Neural progenitor cell (in vitro differentiated cells): Measurements from ENCODE around the gene JAG2. TPM values are rescaled to one million over a fixed set of nuclear protein-coding genes. Genes with fewer than 3 reads are reported as not detected.

Experiments
- DNase-seq: peaks from one replicate; pipeline ENCODE4 v3.0.0-alpha.2; 2016; ENCODE audit warnings: low spot score
- H2AFZ ChIP-seq: fragments of 200-600 bp; sonication (generic); replicated peaks from 2 replicates; pipeline ENCODE4 v1.6.1; 2016; ENCODE audit warnings: antibody characterized with exemption
- H3F3A ChIP-seq: fragments of 200-600 bp; sonication (generic); 2 replicates; pipeline ENCODE4 v1.6.1; 2016; ENCODE audit warnings: antibody characterized with exemption, low read depth
- H3K27ac ChIP-seq: fragments of 200-600 bp; sonication (generic); 2 replicates; pipeline ENCODE4 v1.5.1; 2016; ENCODE audit warnings: mild to moderate bottlenecking
- H3K27me3 ChIP-seq: fragments of 200-600 bp; sonication (generic); 2 replicates; pipeline ENCODE4 v1.6.1; 2016; ENCODE audit warnings: mild to moderate bottlenecking, moderate library complexity
- H3K36me3 ChIP-seq: fragments of 200-600 bp; sonication (generic); 2 replicates; pipeline ENCODE4 v1.5.1; 2016
- H3K4me1 ChIP-seq: fragments of 200-600 bp; sonication (generic); 2 replicates; pipeline ENCODE4 v1.6.1; 2016; ENCODE audit warnings: mixed run types
- H3K4me2 ChIP-seq: fragments of 200-600 bp; sonication (generic); 2 replicates; pipeline ENCODE4 v1.6.1; 2016
- H3K4me3 ChIP-seq: fragments of 200-600 bp; sonication (generic); 2 replicates; pipeline ENCODE4 v1.5.1; 2016
- H3K79me2 ChIP-seq: fragments of 200-600 bp; sonication (generic); 2 replicates; pipeline ENCODE4 v1.6.1; 2016; ENCODE audit warnings: low read depth
- H3K9ac ChIP-seq: fragments of 200-600 bp; sonication (generic); 2 replicates; pipeline ENCODE4 v1.6.1; 2016
- H3K9me3 ChIP-seq: fragments of 200-600 bp; sonication (generic); 2 replicates; pipeline ENCODE4 v1.5.1; 2016; ENCODE audit warnings: low read depth
- H4K20me1 ChIP-seq: fragments of 200-600 bp; sonication (generic); 2 replicates; pipeline ENCODE4 v1.6.1; 2016; ENCODE audit warnings: low read depth
- H3K27ac Mint-ChIP-seq: 3 replicates; pipeline ENCODE4 v1.8.0; 2021; ENCODE audit warnings: mixed read lengths
- H3K27me3 Mint-ChIP-seq: 2 replicates; pipeline ENCODE4 v1.8.0; 2022; ENCODE audit warnings: low read depth, mild to moderate bottlenecking, inconsistent platforms, moderate library complexity, mixed read lengths; ENCODE audit not compliant: insufficient read depth
- H3K36me3 Mint-ChIP-seq: 3 replicates; pipeline ENCODE4 v1.8.0; 2021; ENCODE audit warnings: mixed read lengths
- H3K4me1 Mint-ChIP-seq: 3 replicates; pipeline ENCODE4 v1.8.0; 2021; ENCODE audit warnings: mixed read lengths
- H3K4me3 Mint-ChIP-seq: 3 replicates; pipeline ENCODE4 v1.8.0; 2021; ENCODE audit warnings: mild to moderate bottlenecking, moderate library complexity, mixed read lengths
- H3K9me3 Mint-ChIP-seq: 3 replicates; pipeline ENCODE4 v1.8.0; 2020; ENCODE audit warnings: mixed read lengths
- CTCF ChIP-seq: fragments of 200-600 bp; sonication (generic); IDR thresholded peaks from 2 replicates; pipeline ENCODE4 v1.5.1; 2017; ENCODE audit warnings: antibody characterized with exemption, mild to moderate bottlenecking
- EZH2 ChIP-seq: fragments of 200-600 bp; sonication (generic); IDR thresholded peaks from 2 replicates; pipeline ENCODE4 v1.6.1; 2017; ENCODE audit warnings: antibody characterized with exemption, mild to moderate bottlenecking, moderate library complexity
- EZH2phosphoT487 ChIP-seq: fragments of 200-600 bp; sonication (generic); IDR thresholded peaks from 2 replicates; pipeline ENCODE4 v1.6.1; 2017; ENCODE audit warnings: antibody characterized with exemption
- total RNA-seq: library from RNA; depleted of rRNA; stranded (reverse); fragments of >200 nt; gene quantifications from 2 replicates; pipeline ENCODE4 v1.2.3, GENCODE V29; 2015; ENCODE audit warnings: low replicate concordance

The JAG2 gene
- total RNA-seq, 1 donor from 2014 or later: 2.1 TPM

- H3K4me1 ChIP-seq: no peaks in the 10 kb centered on the region
- H3K36me3 Mint-ChIP-seq: peaks cover 2% of the 10 kb centered on the region
- H3K4me3 Mint-ChIP-seq: no peak overlapping the region
- H3K9ac ChIP-seq: no peak overlapping the region
- H3K9me3 Mint-ChIP-seq: peaks cover 19% of the 10 kb centered on the region
- H3K36me3 ChIP-seq: no peaks in the 10 kb centered on the region
- H3K27ac ChIP-seq: no peak overlapping the region
- peaks cover 5% of the 10 kb centered on the region for H3K27me3 ChIP-seq
- no peak overlapping the region for H3K4me3 ChIP-seq
- H3K4me2 ChIP-seq: no peak overlapping the region
- TF ChIP-seq EZH2 (no peak), EZH2phosphoT487 (no peak), CTCF (no peak)
- no peaks in the 10 kb centered on the region for H4K20me1 ChIP-seq
- no peak overlapping the region for H2AFZ ChIP-seq
- no peaks in the 10 kb centered on the region for H3K79me2 ChIP-seq
- no peaks in the 10 kb centered on the region for H3K4me1 Mint-ChIP-seq
- DNase-seq: no peak
- H3F3A ChIP-seq: no peaks in the 10 kb centered on the region
- peaks cover 14% of the 10 kb centered on the region for H3K27me3 Mint-ChIP-seq
- no peak overlapping the region for H3K27ac Mint-ChIP-seq
- H3K9me3 ChIP-seq: no peaks in the 10 kb centered on the region
Measured at GRCh38 chr14:105118646-105119407, 49.7 kb downstream of the JAG2 start.

- Mint-ChIP-seq H3K9me3 (peaks cover 17% of the 10 kb centered on the region), H3K4me1 (no peaks in the 10 kb centered on the region), H3K4me3 (no peak overlapping the region), H3K27ac (no peak overlapping the region), H3K27me3 (peaks cover 13% of the 10 kb centered on the region), H3K36me3 (peaks cover 2% of the 10 kb centered on the region)
- H3K4me1 ChIP-seq: no peaks in the 10 kb centered on the region
- H3K79me2 ChIP-seq: no peaks in the 10 kb centered on the region
- H4K20me1 ChIP-seq: no peaks in the 10 kb centered on the region
- no peaks in the 10 kb centered on the region for H3K9me3 ChIP-seq
- H3K4me2 ChIP-seq: no peak overlapping the region
- H2AFZ ChIP-seq: no peak overlapping the region
- no peak overlapping the region for H3K4me3 ChIP-seq
- peaks cover 5% of the 10 kb centered on the region for H3K27me3 ChIP-seq
- no peak overlapping the region for H3K9ac ChIP-seq
- H3F3A ChIP-seq: no peaks in the 10 kb centered on the region
- H3K36me3 ChIP-seq: no peaks in the 10 kb centered on the region
- TF ChIP-seq EZH2phosphoT487: no peak
- TF ChIP-seq EZH2: no peak
- no peak for TF ChIP-seq CTCF
- H3K27ac ChIP-seq: no peak overlapping the region
- no peak for DNase-seq
Measured at GRCh38 chr14:105117710-105118385, 50.7 kb downstream of the JAG2 start.

- H3K79me2 ChIP-seq: no peaks in the 10 kb centered on the region
- DNase-seq: no peak
- no peaks in the 10 kb centered on the region for H4K20me1 ChIP-seq
- H3K9me3 ChIP-seq: no peaks in the 10 kb centered on the region
- TF ChIP-seq EZH2: no peak
- no peak for TF ChIP-seq EZH2phosphoT487
- no peak for TF ChIP-seq CTCF
- no peak overlapping the region for H3K9ac ChIP-seq
- H3K36me3 Mint-ChIP-seq: peaks cover 2% of the 10 kb centered on the region
- no peak overlapping the region for H3K4me2 ChIP-seq
- H3K36me3 ChIP-seq: no peaks in the 10 kb centered on the region
- H3K4me3 ChIP-seq: no peak overlapping the region
- peaks cover 16% of the 10 kb centered on the region for H3K9me3 Mint-ChIP-seq
- H3K27ac Mint-ChIP-seq: no peak overlapping the region
- H3K4me3 Mint-ChIP-seq: no peak overlapping the region
- H3K4me1 ChIP-seq: no peaks in the 10 kb centered on the region
- no peaks in the 10 kb centered on the region for H3K27me3 ChIP-seq
- H3K27ac ChIP-seq: no peak overlapping the region
- H3K27me3 Mint-ChIP-seq: peaks cover 13% of the 10 kb centered on the region
- H3F3A ChIP-seq: no peaks in the 10 kb centered on the region
- H2AFZ ChIP-seq: no peak overlapping the region
- H3K4me1 Mint-ChIP-seq: no peaks in the 10 kb centered on the region
Measured at GRCh38 chr14:105117257-105117646, 51.3 kb downstream of the JAG2 start.
